GM12872 (cell line): ENCODE results near the gene HECW1.

Experiments
- TF ChIP-seq, protein P1 (sequence below): IDR thresholded peaks from 3 replicates; pipeline ENCODE4 v1.5.1; 2011; ENCODE audit warnings: low read depth, mild to moderate bottlenecking, low read length, moderate library complexity; ENCODE audit not compliant: insufficient read depth

Gene HECW1

DNA sequence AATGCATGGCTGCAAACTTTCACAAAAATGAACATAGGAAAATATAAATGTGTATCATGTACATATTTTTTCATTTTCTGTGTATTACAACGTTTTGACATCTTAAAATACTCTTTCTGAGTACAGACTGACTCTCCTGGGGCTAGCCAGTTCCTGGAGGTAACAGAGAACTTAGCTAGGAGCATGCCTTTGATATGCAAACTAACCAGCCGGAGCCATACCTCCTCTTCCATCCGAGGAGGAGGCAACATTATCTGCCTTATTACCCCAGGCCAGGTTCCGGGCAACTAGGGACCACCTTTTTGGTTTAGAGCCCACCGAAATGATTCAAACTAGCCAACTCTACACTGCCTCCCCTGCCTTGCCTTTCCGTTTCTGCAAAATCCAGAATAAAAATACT lies 33.7 kb upstream of the HECW1 start:
- TF ChIP-seq, protein P1, sequence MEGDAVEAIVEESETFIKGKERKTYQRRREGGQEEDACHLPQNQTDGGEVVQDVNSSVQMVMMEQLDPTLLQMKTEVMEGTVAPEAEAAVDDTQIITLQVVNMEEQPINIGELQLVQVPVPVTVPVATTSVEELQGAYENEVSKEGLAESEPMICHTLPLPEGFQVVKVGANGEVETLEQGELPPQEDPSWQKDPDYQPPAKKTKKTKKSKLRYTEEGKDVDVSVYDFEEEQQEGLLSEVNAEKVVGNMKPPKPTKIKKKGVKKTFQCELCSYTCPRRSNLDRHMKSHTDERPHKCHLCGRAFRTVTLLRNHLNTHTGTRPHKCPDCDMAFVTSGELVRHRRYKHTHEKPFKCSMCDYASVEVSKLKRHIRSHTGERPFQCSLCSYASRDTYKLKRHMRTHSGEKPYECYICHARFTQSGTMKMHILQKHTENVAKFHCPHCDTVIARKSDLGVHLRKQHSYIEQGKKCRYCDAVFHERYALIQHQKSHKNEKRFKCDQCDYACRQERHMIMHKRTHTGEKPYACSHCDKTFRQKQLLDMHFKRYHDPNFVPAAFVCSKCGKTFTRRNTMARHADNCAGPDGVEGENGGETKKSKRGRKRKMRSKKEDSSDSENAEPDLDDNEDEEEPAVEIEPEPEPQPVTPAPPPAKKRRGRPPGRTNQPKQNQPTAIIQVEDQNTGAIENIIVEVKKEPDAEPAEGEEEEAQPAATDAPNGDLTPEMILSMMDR, result no peak

GRCh38 chr7:43081603-43082002 lies 30.8 kb upstream of the HECW1 start:
- TF ChIP-seq, protein P1, result no peak

GRCh38 chr7:43083106-43083505 lies 29.3 kb upstream of the HECW1 start:
- TF ChIP-seq, protein P1, result no peak

GRCh38 chr7:43085017-43085416 lies 27.4 kb upstream of the HECW1 start:
- TF ChIP-seq, protein P1, result no peak

DNA sequence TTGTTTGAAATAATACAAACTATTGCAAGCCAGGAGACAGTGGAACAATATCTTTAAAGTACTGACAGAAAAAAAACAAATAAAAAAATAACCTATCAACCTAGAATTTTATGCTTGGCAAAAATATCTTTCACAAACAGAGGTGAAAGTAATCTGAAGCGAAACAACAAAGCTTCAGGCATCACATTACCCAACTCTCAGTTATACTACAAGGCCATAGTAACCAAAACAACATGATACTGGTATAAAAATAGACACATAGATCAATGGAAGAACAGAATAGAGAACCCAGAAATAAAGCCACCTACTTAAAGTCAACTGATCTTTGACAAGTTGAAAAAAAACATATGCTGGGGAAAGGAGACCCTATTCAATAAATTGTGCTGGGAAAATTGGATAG lies 26.5 kb upstream of the HECW1 start:
- TF ChIP-seq, protein P1, result no peak

- TF ChIP-seq, protein P1, result no peak
Measured at GRCh38 chr7:43092819-43093218, 19.6 kb upstream of the HECW1 start.

GRCh38 chr7:43096875-43097274 lies 15.6 kb upstream of the HECW1 start:
- TF ChIP-seq, protein P1, result no peak

DNA sequence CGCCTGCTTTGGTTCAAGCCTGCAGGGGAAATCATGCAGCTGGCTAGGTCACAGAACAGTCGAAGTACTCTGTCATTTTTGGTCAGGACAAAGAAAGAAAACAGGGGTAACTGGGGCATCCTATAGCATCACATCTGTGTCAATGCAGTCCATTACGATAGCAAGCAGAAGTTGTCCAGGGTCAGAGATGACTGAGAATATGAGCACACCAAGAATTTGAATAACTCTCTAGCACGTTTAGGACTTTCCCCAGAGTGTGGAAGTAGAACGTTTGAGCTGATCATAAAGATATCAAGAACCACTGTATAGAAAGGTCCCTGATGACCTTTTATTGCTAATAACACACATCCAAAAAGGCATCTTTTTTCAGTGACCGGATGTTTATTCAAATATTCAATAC lies 12.7 kb upstream of the HECW1 start:
- TF ChIP-seq, protein P1, result no peak
